ENCODE results near the gene TLN1. TPM values are rescaled to one million over a fixed set of nuclear protein-coding genes. Genes with fewer than 3 reads are reported as not detected.

TLN1 gene
- total RNA-seq, 2 donors from 2014 or later = 167 to 315 TPM

DNA sequence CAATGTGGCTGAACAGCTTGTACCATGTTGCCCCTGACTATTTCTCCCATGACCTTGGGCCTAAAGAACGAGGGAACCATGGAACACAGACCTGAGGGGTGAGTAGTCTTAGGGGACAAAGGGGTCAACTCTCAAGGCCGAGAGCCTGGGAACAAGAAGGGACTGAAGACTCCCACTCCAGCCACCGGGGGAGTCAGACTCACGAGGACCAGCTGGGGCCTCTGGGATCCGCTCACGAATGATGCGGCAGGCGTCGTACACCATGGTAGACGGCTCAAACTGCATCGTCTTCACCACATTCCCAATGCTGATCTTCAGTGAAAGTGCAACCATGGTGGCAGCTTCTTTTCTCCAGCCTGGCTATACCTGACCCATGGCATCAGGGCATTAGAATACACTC is 6.6 kb downstream of the TLN1 start:
- Histone ChIP-seq H3K4me1 (replicated peaks) (peaks cover 15% of the 10 kb centered on the region), H3K36me3 (peaks cover 14 to 20% of the 10 kb centered on the region in 2 donors), H3K27me3 (replicated peaks; ENCODE audit: insufficient read depth) (no peaks in the 10 kb centered on the region), H3K4me3 (no peak overlapping the region), H3K9me3 (no peaks in the 10 kb centered on the region), H3K27ac (peak overlapping the region in 1 of 2 donors; percentile 88)
- intact Hi-C loops (cut with DNase I) = no loop called here
- 92% methylated on average over 11 of the region's 11 CpGs for WGBS
- TF ChIP-seq POLR2AphosphoS5 (IDR thresholded peaks at IDR 0.05) (no peak), CTCF (IDR thresholded peaks at IDR 0.05) (no peak), POLR2A (IDR thresholded peaks at IDR 0.05) (no peak)
- no peak for DNase-seq (ENCODE audit: low spot score)

DNA sequence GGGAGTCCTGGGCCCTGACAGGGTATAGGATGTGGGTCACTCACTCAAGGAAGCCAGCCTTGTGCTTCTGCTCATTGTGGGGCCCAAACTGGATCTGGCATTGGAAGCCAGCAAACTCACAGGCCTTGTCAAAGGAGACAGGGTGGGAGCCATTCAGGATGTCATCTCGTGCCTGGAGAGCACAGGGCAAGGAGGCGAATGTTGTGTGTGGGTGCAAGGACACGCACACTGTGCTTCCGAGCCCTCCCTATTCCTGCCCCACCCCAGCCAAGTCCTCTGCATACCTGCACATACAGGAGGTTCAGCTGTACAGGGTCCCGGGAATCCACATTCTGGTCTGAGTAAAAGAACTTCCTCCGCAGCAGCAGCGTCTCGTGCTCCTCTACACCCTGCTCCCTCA is 8.1 kb downstream of the TLN1 start:
- DNase-seq (ENCODE audit: low spot score) = no peak
- H3K27me3 ChIP-seq (replicated peaks; ENCODE audit: insufficient read depth) = no peaks in the 10 kb centered on the region
- TF ChIP-seq CTCF (IDR thresholded peaks at IDR 0.05) (no peak), POLR2A (IDR thresholded peaks at IDR 0.05) (no peak), POLR2AphosphoS5 (IDR thresholded peaks at IDR 0.05) (no peak)
- H3K36me3 ChIP-seq = peaks cover 27 to 34% of the 10 kb centered on the region in 2 donors
- H3K4me3 ChIP-seq = no peak overlapping the region
- WGBS = 92% methylated on average over 8 of the region's 8 CpGs
- peaks cover 8% of the 10 kb centered on the region for H3K4me1 ChIP-seq (replicated peaks)
- H3K27ac ChIP-seq = no peak overlapping the region
- intact Hi-C loops (cut with DNase I) = no loop called here
- H3K9me3 ChIP-seq = no peaks in the 10 kb centered on the region

- H3K4me1 ChIP-seq (replicated peaks) = peaks cover 5% of the 10 kb centered on the region
- H3K36me3 ChIP-seq = peaks cover 30 to 37% of the 10 kb centered on the region in 2 donors
- 85% methylated on average over 2 of the region's 2 CpGs for WGBS
- H3K27ac ChIP-seq = no peak overlapping the region
- TF ChIP-seq POLR2AphosphoS5 (IDR thresholded peaks at IDR 0.05) = no peak
- TF ChIP-seq CTCF (IDR thresholded peaks at IDR 0.05) = no peak
- no peak for TF ChIP-seq POLR2A (IDR thresholded peaks at IDR 0.05)
- intact Hi-C loops (cut with DNase I) = no loop called here
- H3K4me3 ChIP-seq = no peak overlapping the region
- H3K9me3 ChIP-seq = no peaks in the 10 kb centered on the region
- DNase-seq (ENCODE audit: low spot score) = no peak
- H3K27me3 ChIP-seq (replicated peaks; ENCODE audit: insufficient read depth) = no peaks in the 10 kb centered on the region
Observed at GRCh38 chr9:35723426-35723825, 8.6 kb downstream of the TLN1 start.

GRCh38 chr9:35719546-35719945 is 12.4 kb downstream of the TLN1 start:
- no peak for DNase-seq (ENCODE audit: low spot score)
- Histone ChIP-seq H3K9me3 (no peaks in the 10 kb centered on the region), H3K27me3 (replicated peaks; ENCODE audit: insufficient read depth) (no peaks in the 10 kb centered on the region), H3K27ac (no peak overlapping the region), H3K4me1 (replicated peaks) (no peaks in the 10 kb centered on the region), H3K36me3 (peaks cover 51 to 58% of the 10 kb centered on the region in 2 donors), H3K4me3 (no peak overlapping the region)
- TF ChIP-seq CTCF (IDR thresholded peaks at IDR 0.05) = no peak
- TF ChIP-seq POLR2AphosphoS5 (IDR thresholded peaks at IDR 0.05) = no peak
- no peak for TF ChIP-seq POLR2A (IDR thresholded peaks at IDR 0.05)
- 96% methylated on average over 4 of the region's 4 CpGs for WGBS
- intact Hi-C loops (cut with DNase I) = no loop called here

DNA sequence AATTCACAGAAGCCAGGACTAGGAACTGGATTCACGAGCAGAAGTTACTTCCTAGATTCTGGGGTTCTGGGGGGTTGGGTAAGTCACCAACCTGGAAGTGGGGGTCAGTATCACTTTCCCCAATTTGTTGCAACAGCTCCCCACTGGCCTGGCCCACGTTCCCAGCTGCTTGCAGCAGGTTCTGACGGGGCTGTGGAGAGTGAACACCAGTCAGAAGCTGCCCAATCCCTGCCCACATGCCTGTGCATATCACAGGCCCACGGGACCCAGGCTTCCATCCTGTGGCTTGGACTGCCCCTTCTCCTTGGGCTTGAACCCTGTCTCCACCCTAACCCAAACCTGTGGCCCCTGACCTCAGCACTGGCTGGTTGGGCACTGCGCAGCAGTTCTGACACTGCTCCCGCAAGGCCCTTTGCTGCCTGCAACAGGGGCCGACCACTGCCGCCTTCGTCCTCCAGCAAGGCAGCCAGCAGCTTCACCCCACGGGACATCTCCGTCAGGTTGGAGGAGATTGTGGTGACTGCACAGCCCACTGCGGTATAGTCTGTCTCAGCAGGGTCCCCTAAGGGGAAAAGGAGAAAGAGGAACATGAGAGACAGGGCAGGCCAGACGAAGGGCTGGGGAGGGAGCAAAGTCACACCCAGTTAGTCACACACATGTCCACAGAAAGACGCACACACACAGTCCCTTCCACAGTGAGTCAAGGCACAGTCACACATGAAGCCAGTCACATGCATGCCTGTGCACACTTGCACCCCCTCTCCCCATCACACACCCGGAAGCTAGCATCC is 13.1 kb downstream of the TLN1 start:
- DNase-seq (ENCODE audit: low spot score) = no peak
- H3K4me3 ChIP-seq = no peak overlapping the region
- H3K27me3 ChIP-seq (replicated peaks; ENCODE audit: insufficient read depth) = no peaks in the 10 kb centered on the region
- intact Hi-C loops (cut with DNase I) = no loop called here
- TF ChIP-seq POLR2AphosphoS5 (IDR thresholded peaks at IDR 0.05) = no peak
- no peak for TF ChIP-seq CTCF (IDR thresholded peaks at IDR 0.05)
- no peak for TF ChIP-seq POLR2A (IDR thresholded peaks at IDR 0.05)
- no peak overlapping the region for H3K27ac ChIP-seq
- no peaks in the 10 kb centered on the region for H3K4me1 ChIP-seq (replicated peaks)
- peaks cover 54% of the 10 kb centered on the region in 2 donors for H3K36me3 ChIP-seq
- 92% methylated on average over 15 of the region's 15 CpGs for WGBS
- no peaks in the 10 kb centered on the region for H3K9me3 ChIP-seq

Data from prostate gland (tissue), 2 donors.